Kidney (tissue), 14 donors: Measurements from ENCODE around the gene DLG2. TPM values are rescaled to one million over a fixed set of nuclear protein-coding genes. Genes with fewer than 3 reads are reported as not detected.

Experiments used
- DNase-seq, 5 donors: peaks; one replicate each; pipeline ENCODE4 v3.0.0-alpha.2; 2013 to 2020
- FAIRE-seq: peaks from 2 replicates; lab custom pipeline; 2012; peaks lifted over from hg19 to GRCh38; lab: Jason Lieb, UNC
- H3K27ac ChIP-seq, 2 donors: one replicate each; pipeline ENCODE4 v1.7.0; 2013; ENCODE audit warnings: low read depth in 2 of 2, low read length in 2 of 2, inconsistent platforms in 1 of 2
- H3K27me3 ChIP-seq: one replicate; pipeline ENCODE4 v1.7.1; 2013; ENCODE audit warnings: low read length, inconsistent platforms; ENCODE audit not compliant: control insufficient read depth, insufficient read depth
- H3K36me3 ChIP-seq, 3 donors: one replicate each; pipeline versions ENCODE4 v1.7.0 to v1.7.1; 2013; ENCODE audit warnings: low read length in 3 of 3, control low read depth in 1 of 3, inconsistent platforms in 1 of 3; ENCODE audit not compliant: insufficient read depth in 3 of 3, control insufficient read depth in 2 of 3
- H3K4me1 ChIP-seq, 3 donors: one replicate each; pipeline versions ENCODE4 v1.7.0 to v1.7.1; 2013; ENCODE audit warnings: low read length in 3 of 3, inconsistent platforms in 1 of 3, low read depth in 1 of 3; ENCODE audit not compliant: control insufficient read depth in 2 of 3, insufficient read depth in 2 of 3
- H3K4me3 ChIP-seq, 3 donors: one replicate each; pipeline versions ENCODE4 v1.7.0 to v1.8.1; 2013; ENCODE audit warnings: low read length in 3 of 3, control low read depth in 1 of 3, inconsistent platforms in 1 of 3
- H3K9ac ChIP-seq, 3 donors: one replicate each; pipeline versions ENCODE4 v1.7.0 to v1.7.1; 2013; ENCODE audit warnings: low read length in 3 of 3, control low read depth in 1 of 3, inconsistent platforms in 1 of 3
- H3K9me3 ChIP-seq, 3 donors: one replicate each; pipeline versions ENCODE4 v1.7.0 to v1.7.1; 2013; ENCODE audit warnings: low read length in 3 of 3, control low read depth in 1 of 3, inconsistent platforms in 1 of 3; ENCODE audit not compliant: control insufficient read depth in 2 of 3, insufficient read depth in 1 of 3
- intact Hi-C: fragments of 100-400 bp; cut with DNase I; formaldehyde crosslinking; loops from one replicate; pipeline ENCODE4 v1.11.1; 2022
- polyA plus RNA-seq: library from polyadenylated mRNA; stranded (reverse); fragments of 350-450 nt; fragmentation: Illumina TruSeq; extraction: RNeasy Lipid Tissue Mini Kit (QIAGEN cat#74804); gene quantifications from one replicate; pipeline ENCODE4 v1.2.3, GENCODE V29; 2014; ENCODE audit warnings: low read depth, low replicate concordance; ENCODE audit not compliant: insufficient read depth
- total RNA-seq: library from RNA; stranded (reverse); fragmentation: NEBNext Ultra II Directional; extraction: Animal tissue kit (Norgen Biotek cat#: 25700); gene quantifications from one replicate; pipeline ENCODE4 v1.2.1, GENCODE V29; 2021
- TF ChIP-seq, protein P1 (sequence below): IDR thresholded peaks from 3 replicates; pipeline ENCODE4 v1.5.1; 2012; ENCODE audit warnings: mild to moderate bottlenecking, moderate library complexity, borderline replicate concordance; ENCODE audit not compliant: insufficient read depth; ENCODE audit errors: extremely low read depth
- donor health status: control.
- donor health status: control.
- donor health status: control.
- donor health status: control.
- donor health status: control.
- donor health status: DM: yes; HTN: yes; CAD: no.
- donor health status: Normal renal cell carcinoma (clear cell type).

Gene DLG2
- total and polyA plus RNA-seq, 2 donors from 2014 or later: 2.9 to 7.2 TPM

DNA sequence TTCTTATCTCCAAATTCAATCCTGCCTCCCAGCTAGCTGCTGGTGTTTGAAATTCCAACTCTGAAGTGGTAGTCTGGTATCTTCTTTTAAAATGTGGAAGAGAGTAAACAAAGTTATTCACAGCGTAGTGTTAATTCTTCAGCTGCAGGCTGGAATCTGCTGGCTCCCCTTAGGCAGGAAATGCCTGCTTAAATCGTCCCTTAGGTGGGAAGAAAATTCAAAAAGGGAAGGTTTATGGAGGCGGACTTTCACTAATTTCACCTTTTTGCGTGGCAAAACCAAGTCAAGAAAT, 1901.9 kb downstream of the DLG2 start:
- no peaks in the 10 kb centered on the region for H3K36me3 ChIP-seq
- H3K4me3 ChIP-seq: peak overlapping the region in 2 of 3 donors; percentile 60 to 72
- no peaks in the 10 kb centered on the region for H3K27me3 ChIP-seq
- DNase-seq (no peak), FAIRE-seq (no peak)
- H3K9me3 ChIP-seq: no peaks in the 10 kb centered on the region
- TF ChIP-seq, protein P1, sequence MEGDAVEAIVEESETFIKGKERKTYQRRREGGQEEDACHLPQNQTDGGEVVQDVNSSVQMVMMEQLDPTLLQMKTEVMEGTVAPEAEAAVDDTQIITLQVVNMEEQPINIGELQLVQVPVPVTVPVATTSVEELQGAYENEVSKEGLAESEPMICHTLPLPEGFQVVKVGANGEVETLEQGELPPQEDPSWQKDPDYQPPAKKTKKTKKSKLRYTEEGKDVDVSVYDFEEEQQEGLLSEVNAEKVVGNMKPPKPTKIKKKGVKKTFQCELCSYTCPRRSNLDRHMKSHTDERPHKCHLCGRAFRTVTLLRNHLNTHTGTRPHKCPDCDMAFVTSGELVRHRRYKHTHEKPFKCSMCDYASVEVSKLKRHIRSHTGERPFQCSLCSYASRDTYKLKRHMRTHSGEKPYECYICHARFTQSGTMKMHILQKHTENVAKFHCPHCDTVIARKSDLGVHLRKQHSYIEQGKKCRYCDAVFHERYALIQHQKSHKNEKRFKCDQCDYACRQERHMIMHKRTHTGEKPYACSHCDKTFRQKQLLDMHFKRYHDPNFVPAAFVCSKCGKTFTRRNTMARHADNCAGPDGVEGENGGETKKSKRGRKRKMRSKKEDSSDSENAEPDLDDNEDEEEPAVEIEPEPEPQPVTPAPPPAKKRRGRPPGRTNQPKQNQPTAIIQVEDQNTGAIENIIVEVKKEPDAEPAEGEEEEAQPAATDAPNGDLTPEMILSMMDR: no peak
- peak overlapping the region in 1 of 3 donors; percentile 6 for H3K9ac ChIP-seq
- H3K4me1 ChIP-seq: peaks cover 0 to 2% (median 0%) of the 10 kb centered on the region in 3 donors
- intact Hi-C loops: no loop called here
- H3K27ac ChIP-seq: no peak overlapping the region

- Histone ChIP-seq H3K9ac (peak overlapping the region in 1 of 3 donors; percentile 11), H3K36me3 (no peaks in the 10 kb centered on the region), H3K4me1 (peaks cover 0 to 2% (median 0%) of the 10 kb centered on the region in 3 donors), H3K4me3 (peak overlapping the region; percentile 9 to 72 (median 60)), H3K9me3 (no peaks in the 10 kb centered on the region), H3K27ac (no peak overlapping the region), H3K27me3 (no peaks in the 10 kb centered on the region)
- FAIRE-seq (peak; percentile 70), DNase-seq (peak in 3 of 5 donors; percentile 19 to 82 (median 61))
- TF ChIP-seq, protein P1: peak; percentile 12
- intact Hi-C loops: no loop called here
Measured at GRCh38 chr11:83723999-83724398, 1903.1 kb downstream of the DLG2 start.

DNA sequence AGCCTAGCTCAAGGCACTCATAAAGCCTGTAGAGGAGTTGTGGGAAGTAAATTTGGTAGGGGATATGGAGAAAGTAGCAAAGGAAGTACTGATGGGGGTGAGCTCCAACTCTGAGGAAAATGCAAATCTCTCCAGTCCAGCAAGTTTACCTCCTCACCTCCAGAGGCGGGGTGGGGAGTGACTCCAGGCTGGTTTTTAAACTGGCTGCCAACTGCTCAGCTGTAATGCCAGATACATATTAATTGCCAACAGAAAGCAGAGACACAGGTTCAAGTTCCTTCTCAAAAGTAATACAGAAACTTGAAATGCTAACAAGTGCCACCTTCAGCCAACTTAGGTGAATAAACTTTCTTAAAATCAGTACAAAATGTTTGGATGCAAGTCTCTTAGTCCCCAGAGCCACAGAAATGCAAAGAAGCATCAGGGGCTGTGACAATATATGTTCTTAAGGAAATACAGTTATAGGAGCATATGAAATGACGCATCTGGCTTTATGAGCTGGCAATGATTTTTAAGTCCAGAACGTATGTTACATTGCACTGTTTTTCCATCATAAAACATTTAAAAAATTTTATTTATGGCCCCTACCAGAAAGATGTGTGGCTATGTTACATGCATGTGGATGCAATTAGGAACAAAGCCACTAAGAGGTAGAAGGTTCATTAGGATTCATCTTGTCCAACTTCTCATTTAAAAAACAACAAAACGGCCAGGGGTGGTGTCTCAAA, 1904.6 kb downstream of the DLG2 start:
- peaks cover 0 to 2% (median 0%) of the 10 kb centered on the region in 3 donors for H3K4me1 ChIP-seq
- intact Hi-C loops: no loop called here
- TF ChIP-seq, protein P1: no peak
- DNase-seq: no peak
- no peaks in the 10 kb centered on the region for H3K27me3 ChIP-seq
- H3K36me3 ChIP-seq: no peaks in the 10 kb centered on the region
- no peak overlapping the region for H3K9ac ChIP-seq
- H3K9me3 ChIP-seq: no peaks in the 10 kb centered on the region
- no peak overlapping the region for H3K27ac ChIP-seq
- FAIRE-seq: no peak
- H3K4me3 ChIP-seq: no peak overlapping the region
